Stimulated activated CD8-positive, alpha-beta memory T cell treated with anti-CD3 and anti-CD28 coated beads, Interleukin-12 subunit alpha, Interleukin-12 subunit beta, amount 100 ng/mL, for 1 hour (primary cell): ENCODE results near the gene HLA-DMA.
"Not testable (repeated sequence)": the region's sequence is repeated elsewhere in the genome, so short reads cannot be mapped to it uniquely, and the experiment has no call there.

Experiments used
- DNase-seq: peaks from one replicate; pipeline ENCODE4 v3.0.0-alpha.2; 2020; ENCODE audit warnings: low read depth

HLA-DMA gene

DNA sequence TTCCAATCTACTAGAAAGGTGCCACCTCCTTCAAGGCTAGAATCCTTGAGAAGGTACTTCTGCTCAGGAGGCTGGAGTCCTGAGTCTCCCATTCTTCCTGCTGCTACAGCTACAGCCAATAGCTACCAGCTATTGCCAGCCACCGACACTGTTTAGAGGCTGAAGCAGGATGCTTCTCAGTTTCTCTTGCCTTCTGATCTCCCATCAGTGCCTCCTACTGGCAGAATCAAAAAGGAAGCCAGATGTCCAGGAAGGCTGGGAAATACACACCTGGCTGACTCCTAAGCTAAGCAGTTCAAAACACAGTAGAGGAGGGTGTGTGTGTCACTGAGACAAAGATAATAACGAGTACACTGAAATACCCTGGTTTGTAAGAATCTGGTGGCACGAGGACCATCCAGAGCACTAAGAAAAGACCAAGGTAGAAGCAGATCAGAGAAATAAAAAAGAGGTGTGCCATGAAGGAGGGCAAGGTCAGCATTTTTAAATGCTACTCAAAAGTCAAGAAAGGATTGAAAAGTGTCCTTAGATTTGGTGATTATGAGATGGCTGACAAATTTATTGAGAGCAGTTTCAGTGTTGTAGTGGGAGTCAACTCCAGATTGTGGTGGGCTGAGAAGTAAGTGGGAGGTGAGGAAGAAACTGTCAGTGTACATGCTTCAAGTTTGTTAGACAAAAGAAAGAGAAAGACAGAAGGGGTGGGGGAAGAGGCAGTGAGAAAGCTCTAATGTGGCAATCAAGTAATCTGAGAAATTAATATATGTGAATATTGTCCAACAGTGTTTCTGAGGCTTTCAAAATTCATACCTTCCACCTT is 2.3 kb upstream of the HLA-DMA start:
- DNase-seq, result no peak

- no peak for DNase-seq
These were observed 1.4 kb upstream of the HLA-DMA start for GRCh38 chr6:32954267-32954666.

- no peak for DNase-seq
These were observed 878 bp upstream of the HLA-DMA start for GRCh38 chr6:32953775-32954174.

DNA sequence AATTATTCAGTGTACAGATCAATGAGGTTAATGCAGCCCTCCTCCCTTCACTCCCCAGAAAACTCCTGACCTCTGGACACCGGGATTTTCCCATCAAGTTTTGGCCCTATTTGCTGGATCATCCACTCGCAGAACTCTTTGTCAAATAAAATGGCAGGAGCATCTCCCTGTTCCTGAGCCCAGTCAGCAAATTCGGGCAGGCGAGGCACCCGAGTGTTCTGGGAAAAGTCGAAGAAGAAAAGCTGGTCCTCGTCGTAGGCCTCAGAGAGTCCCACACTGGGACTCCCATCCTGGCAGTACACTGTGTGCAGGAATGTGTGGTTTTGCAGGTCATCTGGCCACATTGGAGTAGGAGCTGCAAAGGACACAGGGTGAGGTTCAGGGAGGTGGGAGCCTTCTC is 2.4 kb downstream of the HLA-DMA start:
- no peak for DNase-seq

DNA sequence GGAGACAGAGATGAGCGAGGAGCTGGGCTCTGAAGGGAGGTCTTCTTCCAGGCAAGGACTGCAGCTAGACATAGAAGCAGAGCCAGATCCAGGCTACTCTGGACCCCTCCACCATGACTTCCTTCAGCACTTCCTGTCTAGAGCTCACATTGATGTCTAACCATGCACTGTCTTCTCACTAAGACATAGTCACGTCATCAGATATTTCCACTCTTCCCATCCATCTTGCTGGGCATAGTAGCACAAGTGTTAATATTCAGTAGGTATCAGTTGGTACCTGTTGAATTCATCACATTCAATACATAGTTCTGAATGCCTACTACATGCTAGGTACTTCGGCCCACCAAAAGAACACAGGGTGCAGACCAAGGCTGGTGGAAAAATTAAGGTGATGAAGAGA is 2.9 kb downstream of the HLA-DMA start:
- DNase-seq, result no peak

GRCh38 chr6:32949113-32949512 is 3.8 kb downstream of the HLA-DMA start:
- DNase-seq, result no peak

DNA sequence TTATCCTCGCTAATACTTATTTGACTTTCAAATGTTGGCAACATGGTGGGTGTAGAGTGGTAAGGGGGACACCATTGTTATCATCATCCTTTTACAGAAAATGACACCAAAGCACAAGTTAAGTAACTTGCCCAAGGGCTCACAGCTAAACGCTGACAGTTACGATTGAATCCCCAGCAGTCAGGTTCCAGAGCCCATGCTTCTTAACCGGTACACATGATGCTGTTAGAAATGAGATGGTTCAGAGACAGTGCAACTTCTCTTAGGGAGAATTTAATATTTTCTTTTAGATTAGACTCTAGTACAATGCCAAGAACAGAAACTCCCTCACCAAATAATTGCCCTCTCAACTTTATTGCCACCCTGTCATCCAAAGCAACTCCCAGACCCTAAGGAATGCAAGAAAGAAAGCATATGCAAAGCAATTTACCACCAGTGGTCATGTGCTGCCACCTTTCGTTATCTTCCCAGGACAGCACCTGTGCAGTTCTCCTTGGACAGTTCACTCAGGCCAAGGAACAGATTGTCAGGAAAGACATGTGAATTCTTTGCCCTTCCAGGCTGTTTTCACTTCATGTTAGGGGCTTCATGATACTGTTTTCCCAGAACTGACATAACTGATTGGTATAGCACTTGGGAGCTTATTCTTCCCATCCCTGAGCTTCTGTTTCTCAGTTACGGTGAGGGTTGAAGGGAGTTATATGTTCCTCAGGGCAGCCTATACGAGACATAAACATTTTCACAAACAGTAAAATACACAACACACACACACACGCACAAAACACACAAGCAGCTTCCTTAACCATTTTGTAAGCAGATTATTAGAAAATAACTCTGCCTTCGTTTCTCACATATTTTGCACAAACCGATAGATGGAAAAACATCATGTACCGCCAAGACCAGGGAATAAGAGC is 5.1 kb downstream of the HLA-DMA start:
- peak; percentile 15 for DNase-seq

DNA sequence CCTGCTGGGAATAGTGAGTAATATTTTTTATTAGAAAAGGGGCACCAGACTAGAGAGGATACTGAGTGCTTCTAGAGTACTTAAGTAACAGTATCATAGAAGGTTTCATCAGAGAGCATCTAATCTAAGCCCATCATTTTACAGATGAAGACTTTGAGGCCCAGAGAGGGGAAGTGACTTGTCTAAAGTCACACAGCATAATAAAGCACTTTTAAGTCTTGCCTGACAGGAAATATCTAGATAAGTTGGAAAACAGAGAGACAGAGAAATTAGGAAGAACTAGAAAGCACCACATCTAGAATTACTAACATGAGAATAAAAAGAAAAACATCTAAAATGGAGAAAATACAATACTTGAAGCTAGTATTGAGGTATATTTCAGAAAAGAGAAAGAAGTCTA is 6.0 kb downstream of the HLA-DMA start:
- no peak for DNase-seq

DNA sequence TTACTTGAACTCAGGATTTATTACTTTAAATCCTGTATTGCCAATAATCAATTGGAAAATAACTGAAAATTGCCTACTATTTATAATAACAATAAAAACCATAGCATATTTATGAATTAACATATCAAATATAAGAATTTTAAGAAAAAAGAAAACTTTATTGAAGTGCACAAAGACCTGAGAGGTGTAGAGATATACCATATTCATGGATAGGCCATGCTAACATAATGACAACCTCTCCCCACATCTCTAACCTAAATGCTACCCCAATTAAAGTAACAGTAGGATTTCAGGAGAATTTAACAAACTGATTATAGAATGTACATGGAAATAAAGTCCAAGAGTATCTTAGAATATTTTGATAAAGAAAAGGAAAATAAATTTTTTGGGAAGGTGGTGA is 6.9 kb downstream of the HLA-DMA start:
- no peak for DNase-seq

DNA sequence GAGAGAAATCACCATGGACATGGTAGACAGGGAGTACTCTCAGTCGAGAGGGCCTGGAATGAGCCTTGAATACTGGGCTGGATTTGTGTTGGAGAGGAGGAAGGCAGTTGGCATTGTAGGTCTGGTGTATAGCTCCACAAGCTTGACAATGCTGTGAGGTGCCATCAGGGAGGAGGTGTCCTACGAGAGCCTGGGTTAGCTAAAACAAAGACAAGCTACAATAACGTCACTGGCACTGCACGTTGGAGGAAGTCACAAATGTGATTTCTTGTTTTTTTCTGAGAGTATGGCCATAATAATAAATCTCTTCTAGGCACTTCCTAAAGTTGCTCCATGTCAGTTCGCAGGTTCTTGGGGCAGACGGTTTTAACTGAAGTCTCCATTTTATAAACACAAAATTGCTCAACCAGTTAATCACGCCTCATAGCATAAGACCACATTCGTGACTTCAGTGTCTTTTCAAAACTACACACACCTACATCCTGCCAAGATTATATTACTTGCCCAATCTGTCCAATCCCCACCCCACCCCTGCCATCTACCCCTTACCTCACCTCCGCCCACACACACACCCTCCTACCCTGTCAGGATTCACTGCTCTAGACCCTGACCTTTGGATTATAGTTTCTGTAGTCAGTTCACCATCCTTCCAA is 7.7 kb downstream of the HLA-DMA start:
- no peak for DNase-seq

DNA sequence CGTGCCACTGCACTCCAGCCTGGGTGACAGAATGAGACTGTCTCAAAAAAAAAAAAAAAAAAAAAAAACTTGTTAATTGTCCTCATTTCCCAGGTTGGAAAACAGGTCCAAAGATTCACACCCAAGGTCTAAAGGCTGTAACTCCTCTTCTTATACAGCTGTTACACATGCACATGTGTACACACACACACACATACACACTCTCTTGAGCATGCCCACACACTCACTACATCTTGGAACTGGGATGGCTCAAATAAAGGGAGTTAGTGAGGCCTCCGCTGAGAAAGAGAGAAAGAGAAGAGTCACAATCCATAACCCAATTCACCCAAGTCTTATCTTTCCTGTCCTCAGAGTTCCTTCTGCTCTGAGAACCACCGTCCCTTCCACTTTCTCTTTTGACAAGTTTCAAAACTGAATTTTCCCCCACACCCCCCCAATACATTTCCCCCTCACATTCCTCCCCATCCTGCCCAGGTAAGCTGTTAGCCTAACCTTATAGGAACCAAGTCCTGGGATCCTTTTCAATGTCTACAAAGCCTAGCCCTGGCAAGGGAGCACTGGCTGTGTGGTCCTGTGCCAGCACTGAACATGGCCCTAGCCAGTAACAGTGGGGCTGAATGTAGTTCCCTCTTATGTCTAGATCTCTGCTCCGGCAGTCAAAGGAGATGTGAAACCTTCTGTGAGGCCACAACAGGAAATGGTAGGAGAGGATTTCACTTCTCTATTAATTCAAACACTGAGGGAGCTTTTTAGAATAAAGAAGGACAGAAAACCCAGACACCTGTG is 8.8 kb downstream of the HLA-DMA start:
- DNase-seq, result peak; percentile 17

DNA sequence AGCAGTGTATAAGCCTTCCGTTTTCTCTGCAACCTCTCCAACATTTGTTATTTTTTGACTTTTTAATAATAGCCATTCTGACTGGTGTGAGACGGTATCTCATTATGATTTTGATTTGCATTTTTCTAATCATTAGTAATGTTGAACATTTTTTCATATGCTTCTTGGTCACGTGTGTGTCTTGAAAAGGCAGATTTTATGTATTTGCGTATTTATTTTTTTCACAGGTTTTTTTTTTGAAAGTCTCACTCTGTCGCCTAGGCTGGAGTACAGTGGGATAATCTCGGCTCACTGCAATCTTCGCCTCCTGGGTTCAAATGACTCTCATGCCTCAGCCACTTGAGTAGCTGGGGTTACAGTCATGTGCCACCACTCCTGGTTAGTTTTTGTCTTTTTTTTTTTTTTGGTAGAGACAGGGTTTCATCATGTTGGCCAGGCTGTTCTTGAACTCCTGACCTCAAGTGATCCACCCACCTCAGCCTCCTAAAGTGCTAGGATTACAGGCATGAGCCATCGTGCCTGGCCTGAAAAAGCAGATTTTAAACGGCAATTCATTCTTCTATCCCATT is 10.3 kb downstream of the HLA-DMA start:
- not testable (repeated sequence) for DNase-seq

DNA sequence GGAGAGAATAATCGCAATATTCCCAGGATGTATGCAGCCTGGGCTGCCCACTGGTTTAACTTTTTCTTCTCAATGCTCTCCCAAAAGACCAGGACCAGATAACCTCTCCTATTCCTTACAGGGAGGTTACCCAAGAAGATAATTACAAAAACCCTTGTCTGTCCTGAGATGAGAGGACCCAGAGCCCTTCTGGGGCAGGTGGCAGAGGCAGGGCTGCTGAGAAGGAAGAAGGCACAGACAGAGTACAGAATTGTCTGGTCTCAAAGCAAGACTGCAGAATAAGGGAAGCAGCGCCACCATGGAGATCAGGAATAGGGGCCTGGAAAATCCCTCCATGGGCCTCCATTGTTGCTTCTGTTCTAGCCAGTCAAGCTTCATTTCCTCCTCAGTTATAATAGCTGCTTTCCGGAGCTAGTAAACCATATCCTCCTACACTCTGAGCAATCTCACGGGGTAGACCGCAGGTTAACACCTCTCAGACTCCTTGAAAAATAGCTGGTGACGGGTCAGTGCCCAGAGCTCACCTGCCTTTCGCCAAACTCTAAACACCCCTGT is 11.6 kb downstream of the HLA-DMA start:
- DNase-seq, result peak; percentile 21

DNA sequence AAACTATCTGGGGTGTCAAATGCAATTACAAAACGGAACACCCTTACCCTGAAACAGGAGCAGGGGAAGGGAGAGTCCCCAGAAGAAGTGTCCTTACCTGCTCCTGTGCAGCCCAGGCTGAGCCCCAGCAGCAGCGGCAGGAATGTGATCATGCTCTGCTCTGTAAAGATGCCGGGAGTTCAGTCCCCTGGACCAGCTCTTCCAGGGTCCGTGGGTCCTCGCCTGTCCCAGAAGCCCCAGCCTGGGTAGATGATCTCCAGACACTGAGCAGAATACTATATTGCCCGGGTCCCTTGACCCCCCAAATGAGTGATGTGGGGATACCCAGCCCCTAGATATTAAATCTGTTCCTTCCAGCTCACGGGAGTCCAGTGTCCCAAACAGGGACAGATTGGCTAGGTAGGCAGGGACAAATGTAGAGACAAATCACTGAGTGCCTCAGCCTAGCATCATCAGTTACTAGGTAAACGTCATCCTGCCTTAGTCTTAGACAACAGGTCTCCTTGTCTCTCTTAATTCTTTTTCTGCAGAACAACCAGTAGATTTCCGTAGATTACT is 12.2 kb downstream of the HLA-DMA start, which contains the start of gene HLA-DMB:
Gene HLA-DMB, minus strand, starts transcription at position 373 of the 558 bp plus-strand sequence. Its CDS starts 221 bp downstream, at position 152.
- DNase-seq, result peak; percentile 11

GRCh38 chr6:32938494-32938893 is 14.4 kb downstream of the HLA-DMA start:
- no peak for DNase-seq

- no peak for DNase-seq
These were observed 15.7 kb downstream of the HLA-DMA start for GRCh38 chr6:32937230-32937633.

GRCh38 chr6:32936239-32937152 is 16.4 kb downstream of the HLA-DMA start:
- DNase-seq, result no peak

- no peak for DNase-seq
These were observed 17.2 kb downstream of the HLA-DMA start for GRCh38 chr6:32935551-32936238.

GRCh38 chr6:32933661-32934085 is 19.2 kb downstream of the HLA-DMA start:
- DNase-seq, result peak; percentile 72
